CD4-positive, alpha-beta memory T cell (primary cell): Measurements from ENCODE around the gene CLEC2L. TPM values are rescaled to one million over a fixed set of nuclear protein-coding genes. Genes with fewer than 3 reads are reported as not detected.
"Not testable (repeated sequence)": the region's sequence is repeated elsewhere in the genome, so short reads cannot be mapped to it uniquely, and the experiment has no call there.

Source experiments
- CTCF ChIA-PET: fragments of 350-600 bp; sonication (Branson Sonifier 250); formaldehyde crosslinking; loops from one replicate; lab custom pipeline; 2021; ENCODE audit warnings: inconsistent platforms; ENCODE audit not compliant: partially characterized antibody; lab: Charles Lee
- POLR2A ChIA-PET: fragments of 350-600 bp; sonication (Branson Sonifier 250); formaldehyde crosslinking; loops from one replicate; lab custom pipeline; 2021; ENCODE audit not compliant: partially characterized antibody; lab: Charles Lee
- DNase-seq, 5 donors: peaks; one replicate each; pipeline versions ENCODE4 v3.0.0 to v3.0.0-alpha.2; 2020 to 2022; ENCODE audit warnings: mixed read lengths in 1 of 5
- H3K27ac ChIP-seq: one replicate; pipeline ENCODE4 v1.7.0; 2013; ENCODE audit warnings: low read depth, low read length
- H3K27me3 ChIP-seq: 2 replicates; pipeline ENCODE4 v1.7.0; 2013; ENCODE audit warnings: mild to moderate bottlenecking, low read length, moderate library complexity; ENCODE audit not compliant: insufficient read depth
- H3K36me3 ChIP-seq: 2 replicates; pipeline ENCODE4 v1.7.0; 2013; ENCODE audit warnings: mild to moderate bottlenecking, low read length, moderate library complexity; ENCODE audit not compliant: insufficient read depth
- H3K4me1 ChIP-seq: 2 replicates; pipeline ENCODE4 v1.7.0; 2013; ENCODE audit warnings: mild to moderate bottlenecking, low read length, moderate library complexity; ENCODE audit not compliant: insufficient read depth
- H3K4me3 ChIP-seq, 2 donors: one replicate each; pipeline ENCODE4 v1.7.0; 2013; ENCODE audit warnings: low read length in 2 of 2, mild to moderate bottlenecking in 1 of 2
- H3K9me3 ChIP-seq, 2 donors: one replicate each; pipeline ENCODE4 v1.7.0; 2013; ENCODE audit warnings: low read length in 2 of 2, control low read depth in 1 of 2; ENCODE audit not compliant: control insufficient read depth in 1 of 2
- H3K27ac Mint-ChIP-seq, 7 donors: one replicate each; pipeline ENCODE4 v1.8.0; 2020 to 2021; ENCODE audit warnings: mixed read lengths in 7 of 7, mild to moderate bottlenecking in 6 of 7, inconsistent platforms in 3 of 7, moderate library complexity in 3 of 7
- H3K27me3 Mint-ChIP-seq, 2 donors: one replicate each; pipeline ENCODE4 v1.8.0; 2020 to 2021; ENCODE audit warnings: mixed read lengths in 2 of 2
- H3K36me3 Mint-ChIP-seq, 2 donors: one replicate each; pipeline ENCODE4 v1.8.0; 2020 to 2021; ENCODE audit warnings: mixed read lengths in 2 of 2, inconsistent platforms in 1 of 2, mild to moderate bottlenecking in 1 of 2
- H3K4me1 Mint-ChIP-seq, 4 donors: one replicate each; pipeline ENCODE4 v1.8.0; 2020 to 2021; ENCODE audit warnings: mixed read lengths in 4 of 4, mild to moderate bottlenecking in 1 of 4
- H3K4me3 Mint-ChIP-seq, 8 donors: one replicate each; pipeline ENCODE4 v1.8.0; 2020 to 2021; ENCODE audit warnings: mixed read lengths in 8 of 8, mild to moderate bottlenecking in 7 of 8, moderate library complexity in 6 of 8, inconsistent platforms in 3 of 8
- H3K9me3 Mint-ChIP-seq, 8 donors: one replicate each; pipeline ENCODE4 v1.8.0; 2020 to 2021; ENCODE audit warnings: mixed read lengths in 8 of 8, mild to moderate bottlenecking in 5 of 8, inconsistent platforms in 3 of 8, moderate library complexity in 1 of 8
- intact Hi-C: fragments of 100-400 bp; cut with micrococcal nuclease; formaldehyde crosslinking; loops from one replicate; pipeline ENCODE4 v1.15.1; 2023
- polyA plus RNA-seq, 2 donors: library from polyadenylated mRNA; unstranded; fragments of 300-500 nt; fragmentation: Illumina TruSeq; gene quantifications; one replicate each; pipeline ENCODE4 v1.2.3, GENCODE V29; 2021
- total RNA-seq, 2 experiments: library from RNA; stranded (reverse); gene quantifications; one replicate each; pipeline ENCODE4 v1.2.3, GENCODE V29; 2021

The CLEC2L gene
- total and polyA plus RNA-seq, 4 experiments from 2014 or later: not detected

DNA sequence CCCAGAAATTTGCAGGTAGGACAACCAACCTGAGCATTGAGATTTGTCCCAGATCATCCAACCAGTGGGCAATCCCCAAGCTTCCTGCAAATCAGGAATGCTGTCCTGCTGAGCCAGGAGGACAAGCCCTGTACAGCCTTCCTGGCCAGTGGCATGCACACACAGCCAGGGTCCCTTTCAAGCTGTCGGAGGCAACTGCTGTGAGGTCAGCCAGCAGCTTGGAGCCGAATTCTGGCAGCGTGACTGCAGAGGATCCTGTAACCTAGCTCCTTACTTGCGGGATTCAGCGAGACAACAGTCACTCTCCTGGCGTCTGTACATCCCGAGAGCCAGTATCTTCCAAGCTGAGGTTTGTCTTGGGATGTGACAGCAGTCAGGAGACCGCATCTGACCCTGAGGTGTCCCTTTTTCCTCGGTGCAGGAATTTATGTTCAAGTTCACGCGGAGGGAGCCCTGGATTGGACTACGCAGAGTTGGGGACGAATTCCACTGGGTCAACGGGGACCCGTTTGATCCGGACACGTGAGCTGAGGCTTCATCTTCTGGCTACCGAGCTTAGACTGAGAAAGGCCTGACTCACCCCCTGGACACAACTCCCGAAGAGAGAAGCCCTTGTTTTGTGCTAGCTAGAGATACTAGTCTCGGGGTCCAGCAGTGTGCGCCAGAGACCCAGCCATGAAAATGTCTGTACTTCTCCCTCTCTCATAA is 18.3 kb downstream of the CLEC2L start:
- H3K27ac ChIP-seq: no peak overlapping the region
- no peak for DNase-seq
- no peaks in the 10 kb centered on the region for H3K9me3 Mint-ChIP-seq
- CTCF ChIA-PET: no interaction called here
- no peaks in the 10 kb centered on the region for H3K36me3 Mint-ChIP-seq
- intact Hi-C loops: no loop called here
- no peak overlapping the region for H3K4me3 Mint-ChIP-seq
- no peaks in the 10 kb centered on the region for H3K27me3 ChIP-seq
- POLR2A ChIA-PET: no interaction called here
- no peaks in the 10 kb centered on the region for H3K4me1 Mint-ChIP-seq
- no peaks in the 10 kb centered on the region for H3K36me3 ChIP-seq
- H3K27me3 Mint-ChIP-seq: no peaks in the 10 kb centered on the region
- no peak overlapping the region for H3K27ac Mint-ChIP-seq
- no peak overlapping the region for H3K4me3 ChIP-seq
- H3K9me3 ChIP-seq: no peaks in the 10 kb centered on the region
- no peaks in the 10 kb centered on the region for H3K4me1 ChIP-seq

DNA sequence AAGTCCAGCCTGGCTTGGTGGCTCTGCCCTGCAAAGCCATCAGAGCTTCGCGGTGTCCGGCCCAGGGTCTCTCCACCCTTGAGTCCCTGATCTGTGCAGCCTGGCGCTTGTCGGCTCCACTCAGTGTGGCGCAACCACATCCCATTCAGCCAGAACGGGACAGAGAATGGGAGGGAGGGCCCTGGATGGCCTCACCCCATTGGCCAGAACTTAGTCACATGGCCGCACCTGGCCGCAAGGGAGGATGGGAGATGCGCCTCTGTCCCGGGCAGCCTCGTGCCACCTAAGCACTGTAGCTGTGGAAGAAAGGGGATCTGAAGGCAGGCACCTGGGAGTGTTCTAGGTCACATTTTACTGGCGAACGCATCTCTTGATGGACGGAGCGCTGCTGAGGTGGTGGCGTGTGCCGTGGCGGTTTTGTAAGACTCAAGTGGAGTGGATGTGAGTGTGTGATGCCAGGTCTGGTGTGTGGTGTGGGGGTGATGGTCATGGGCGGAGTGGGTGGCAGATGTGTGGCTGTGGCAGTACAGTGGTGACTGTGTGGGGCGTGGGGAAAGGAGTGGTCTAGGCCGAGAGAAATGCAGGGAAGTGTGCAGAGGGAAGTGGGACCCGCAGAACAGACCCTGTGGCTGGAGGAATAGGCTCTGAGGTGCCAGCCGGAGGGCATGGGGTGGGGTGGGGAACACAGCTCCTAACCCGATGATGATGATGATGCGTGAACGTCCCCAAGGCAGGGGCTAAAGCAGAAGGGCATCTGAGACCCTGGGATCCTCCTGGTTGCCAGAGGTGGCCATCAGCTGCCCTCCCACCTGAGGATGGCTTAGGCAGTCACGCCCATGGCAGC is 19.0 kb downstream of the CLEC2L start:
- no peak overlapping the region for H3K4me3 Mint-ChIP-seq
- DNase-seq: no peak
- H3K27ac Mint-ChIP-seq: no peak overlapping the region
- H3K36me3 ChIP-seq: no peaks in the 10 kb centered on the region
- intact Hi-C loops: no loop called here
- H3K36me3 Mint-ChIP-seq: no peaks in the 10 kb centered on the region
- no peaks in the 10 kb centered on the region for H3K9me3 ChIP-seq
- no peaks in the 10 kb centered on the region for H3K4me1 ChIP-seq
- H3K27me3 ChIP-seq: no peaks in the 10 kb centered on the region
- ChIA-PET POLR2A (no interaction called here), CTCF (no interaction called here)
- H3K27ac ChIP-seq: no peak overlapping the region
- H3K27me3 Mint-ChIP-seq: no peaks in the 10 kb centered on the region
- no peak overlapping the region for H3K4me3 ChIP-seq
- H3K4me1 Mint-ChIP-seq: no peaks in the 10 kb centered on the region
- H3K9me3 Mint-ChIP-seq: no peaks in the 10 kb centered on the region

- no peak overlapping the region for H3K27ac ChIP-seq
- CTCF ChIA-PET: no interaction called here
- no peaks in the 10 kb centered on the region for H3K4me1 Mint-ChIP-seq
- POLR2A ChIA-PET: no interaction called here
- no peak overlapping the region for H3K27ac Mint-ChIP-seq
- H3K9me3 ChIP-seq: no peaks in the 10 kb centered on the region
- no peaks in the 10 kb centered on the region for H3K36me3 ChIP-seq
- H3K4me3 ChIP-seq: no peak overlapping the region
- intact Hi-C loops: no loop called here
- H3K27me3 Mint-ChIP-seq: no peaks in the 10 kb centered on the region
- H3K4me1 ChIP-seq: no peaks in the 10 kb centered on the region
- DNase-seq: no peak
- no peaks in the 10 kb centered on the region for H3K27me3 ChIP-seq
- no peaks in the 10 kb centered on the region for H3K36me3 Mint-ChIP-seq
- no peaks in the 10 kb centered on the region for H3K9me3 Mint-ChIP-seq
- no peak overlapping the region for H3K4me3 Mint-ChIP-seq
These were observed 20.5 kb downstream of the CLEC2L start for GRCh38 chr7:139543801-139544603.

DNA sequence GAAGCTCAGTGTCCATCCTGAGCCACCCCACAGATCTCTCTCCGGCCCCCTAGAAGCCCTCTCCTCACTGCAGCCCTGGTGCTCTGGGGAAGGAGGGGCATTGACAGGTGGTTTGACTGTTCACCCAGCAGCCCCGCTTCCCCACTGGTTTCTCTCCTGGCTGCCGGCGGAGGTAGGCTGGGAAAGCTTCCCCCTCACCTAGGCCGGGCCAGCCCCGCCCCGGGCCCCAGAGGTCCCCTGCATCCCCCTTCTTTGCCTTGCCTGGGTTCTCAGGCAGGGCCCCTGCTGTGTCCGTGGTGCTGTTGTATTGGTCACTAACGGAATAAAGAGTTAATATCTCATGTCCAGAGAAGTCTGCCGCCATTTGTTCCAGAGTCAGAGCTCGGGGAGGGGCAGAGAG is 21.2 kb downstream of the CLEC2L start:
- Mint-ChIP-seq H3K27ac (no peak overlapping the region), H3K27me3 (no peaks in the 10 kb centered on the region), H3K4me1 (no peaks in the 10 kb centered on the region), H3K36me3 (no peaks in the 10 kb centered on the region), H3K9me3 (no peaks in the 10 kb centered on the region), H3K4me3 (no peak overlapping the region)
- Histone ChIP-seq H3K9me3 (no peaks in the 10 kb centered on the region), H3K4me3 (no peak overlapping the region), H3K4me1 (no peaks in the 10 kb centered on the region), H3K36me3 (no peaks in the 10 kb centered on the region), H3K27ac (no peak overlapping the region), H3K27me3 (no peaks in the 10 kb centered on the region)
- DNase-seq: no peak
- POLR2A ChIA-PET: no interaction called here
- intact Hi-C loops: no loop called here
- CTCF ChIA-PET: no interaction called here

DNA sequence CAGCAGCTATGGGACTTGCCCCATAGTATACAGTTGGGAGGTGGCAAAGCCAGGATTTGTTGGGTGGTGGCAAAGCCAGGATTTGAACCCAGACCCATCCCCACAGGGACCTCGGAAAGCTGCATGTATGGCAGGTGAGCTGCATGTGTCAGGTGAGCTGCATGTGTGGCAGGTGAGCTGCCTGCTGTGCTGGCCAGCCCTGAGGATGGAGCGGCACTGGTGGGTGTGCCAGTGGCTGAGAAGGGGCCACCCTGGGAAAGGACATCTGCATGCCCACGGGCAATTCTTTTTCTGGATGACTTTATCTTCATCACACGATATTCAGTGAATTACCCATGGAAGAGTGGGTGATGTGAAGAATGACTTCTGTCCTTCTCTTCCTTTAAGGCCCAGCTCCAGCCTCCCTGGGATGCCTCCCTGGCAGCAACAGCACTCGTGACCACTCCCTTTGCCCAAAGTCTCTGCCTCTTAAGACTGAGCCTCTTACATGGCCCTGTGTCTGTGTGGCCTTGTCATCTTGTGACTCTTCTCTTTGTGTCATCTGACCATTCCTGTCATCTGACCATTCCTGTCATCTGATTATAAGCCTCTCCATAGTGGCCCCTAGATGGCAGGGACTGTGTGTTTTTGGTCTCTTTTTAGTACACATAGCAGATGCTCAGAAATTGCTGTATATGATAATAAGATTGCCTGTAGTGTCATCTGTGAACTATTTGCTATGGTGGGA is 25.0 kb downstream of the CLEC2L start:
- Histone ChIP-seq H3K9me3 (no peaks in the 10 kb centered on the region), H3K4me1 (no peaks in the 10 kb centered on the region), H3K27me3 (no peaks in the 10 kb centered on the region), H3K36me3 (no peaks in the 10 kb centered on the region), H3K27ac (no peak overlapping the region), H3K4me3 (no peak overlapping the region)
- Mint-ChIP-seq H3K9me3 (no peaks in the 10 kb centered on the region), H3K27ac (no peak overlapping the region), H3K36me3 (no peaks in the 10 kb centered on the region), H3K4me1 (no peaks in the 10 kb centered on the region), H3K27me3 (no peaks in the 10 kb centered on the region), H3K4me3 (no peak overlapping the region)
- DNase-seq: no peak
- ChIA-PET CTCF (interaction anchor here (1.0 to 1.2 kb wide), 2 partner anchors 8 to 72 kb away, joined by 3 read pairs; no protein-coding TSS in a partner anchor), POLR2A (no interaction called here)
- intact Hi-C loops: no loop called here

- H3K27me3 ChIP-seq, H3K36me3 ChIP-seq, DNase-seq, H3K4me1 ChIP-seq, H3K4me3 ChIP-seq, POLR2A ChIA-PET, H3K9me3 Mint-ChIP-seq, H3K27ac Mint-ChIP-seq, CTCF ChIA-PET, H3K9me3 ChIP-seq, H3K27me3 Mint-ChIP-seq, H3K27ac ChIP-seq, H3K4me1 Mint-ChIP-seq, H3K4me3 Mint-ChIP-seq, intact Hi-C loops, H3K36me3 Mint-ChIP-seq: not testable (repeated sequence)
These were observed 30.7 kb downstream of the CLEC2L start for GRCh38 chr7:139553991-139554700.
